ENCODE results near the gene LAMP5.

- TF ChIP-seq CTCF (conservative IDR thresholded peaks at IDR 0.05; ENCODE audit: low read depth, low read length), result no peak
- TF ChIP-seq EZH2 (IDR thresholded peaks at IDR 0.05; ENCODE audit: low read length, unreplicated experiment), result no peak
- TF ChIP-seq EZH2phosphoT487 (IDR thresholded peaks at IDR 0.05; ENCODE audit: borderline replicate concordance, low read length), result no peak
These were observed 22.3 kb upstream of the LAMP5 start for GRCh38 chr20:9492067-9492466.

All from PC-3 (cell line).